ENCODE results near the gene OLFM4.
"Not testable (repeated sequence)": the region's sequence is repeated elsewhere in the genome, so short reads cannot be mapped to it uniquely, and the experiment has no call there.

The OLFM4 gene, protein sequence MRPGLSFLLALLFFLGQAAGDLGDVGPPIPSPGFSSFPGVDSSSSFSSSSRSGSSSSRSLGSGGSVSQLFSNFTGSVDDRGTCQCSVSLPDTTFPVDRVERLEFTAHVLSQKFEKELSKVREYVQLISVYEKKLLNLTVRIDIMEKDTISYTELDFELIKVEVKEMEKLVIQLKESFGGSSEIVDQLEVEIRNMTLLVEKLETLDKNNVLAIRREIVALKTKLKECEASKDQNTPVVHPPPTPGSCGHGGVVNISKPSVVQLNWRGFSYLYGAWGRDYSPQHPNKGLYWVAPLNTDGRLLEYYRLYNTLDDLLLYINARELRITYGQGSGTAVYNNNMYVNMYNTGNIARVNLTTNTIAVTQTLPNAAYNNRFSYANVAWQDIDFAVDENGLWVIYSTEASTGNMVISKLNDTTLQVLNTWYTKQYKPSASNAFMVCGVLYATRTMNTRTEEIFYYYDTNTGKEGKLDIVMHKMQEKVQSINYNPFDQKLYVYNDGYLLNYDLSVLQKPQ

DNA sequence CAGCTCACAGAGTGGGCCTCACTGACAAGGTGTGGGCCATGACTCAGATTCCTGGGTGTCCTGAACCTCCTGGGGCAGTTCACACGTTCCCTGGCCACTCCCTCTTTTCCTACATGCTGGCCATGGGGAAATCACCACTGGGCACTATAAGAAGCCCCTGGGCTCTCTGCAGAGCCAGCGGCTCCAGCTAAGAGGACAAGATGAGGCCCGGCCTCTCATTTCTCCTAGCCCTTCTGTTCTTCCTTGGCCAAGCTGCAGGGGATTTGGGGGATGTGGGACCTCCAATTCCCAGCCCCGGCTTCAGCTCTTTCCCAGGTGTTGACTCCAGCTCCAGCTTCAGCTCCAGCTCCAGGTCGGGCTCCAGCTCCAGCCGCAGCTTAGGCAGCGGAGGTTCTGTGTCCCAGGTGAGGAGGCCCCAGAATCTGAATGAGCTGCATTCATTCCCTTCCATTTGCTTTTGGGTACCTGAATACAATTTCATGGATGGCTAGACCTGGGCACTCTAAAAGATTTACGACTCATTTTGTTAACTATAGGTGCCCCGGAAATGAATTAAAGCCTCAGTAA is at the start of gene OLFM4:
OLFM4 (plus strand) TSS at position 177 of the 567 bp plus-strand sequence; CDS start at position 201, 24 bp downstream.
- DNase-seq, result no peak

DNA sequence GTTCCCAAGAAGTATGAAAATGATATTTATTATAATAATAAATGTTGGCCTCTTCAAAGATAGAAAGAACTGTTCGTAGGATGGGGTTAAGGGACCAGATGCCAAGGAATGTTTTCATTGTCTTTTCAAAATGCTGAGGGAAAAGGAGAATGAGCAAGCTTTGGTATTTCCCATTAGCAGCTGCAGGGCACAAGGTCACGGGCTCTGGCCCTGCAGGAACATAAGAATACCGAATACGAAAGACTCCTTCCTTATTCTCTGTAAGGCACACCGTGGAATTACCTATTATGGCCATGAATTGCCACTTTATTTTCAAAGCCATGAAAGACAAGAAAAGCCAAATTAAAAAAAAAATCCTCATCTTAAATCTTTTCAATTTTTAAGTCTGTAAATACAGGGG is 49.6 kb upstream of the OLFM4 start:
- peak; percentile 30 for DNase-seq

DNA sequence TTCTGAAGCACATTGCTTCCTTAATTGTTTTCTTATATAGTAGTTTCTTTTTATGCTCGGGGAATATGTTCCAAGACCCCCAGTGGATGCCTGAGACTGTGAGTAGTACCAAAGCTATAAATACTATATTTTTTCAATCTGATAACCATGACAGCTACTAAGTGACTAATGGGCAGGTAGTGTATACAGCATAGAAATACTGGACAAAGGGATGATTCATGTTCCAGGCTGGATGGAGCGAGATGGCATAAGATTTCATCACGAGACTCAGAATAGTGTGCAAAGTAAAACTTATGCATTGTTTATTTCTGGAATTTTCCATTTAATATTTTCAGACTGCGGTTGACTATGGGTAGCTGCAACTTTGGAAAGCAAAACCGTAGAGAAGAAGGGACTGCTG is 47.9 kb upstream of the OLFM4 start:
- DNase-seq, result peak; percentile 31

DNA sequence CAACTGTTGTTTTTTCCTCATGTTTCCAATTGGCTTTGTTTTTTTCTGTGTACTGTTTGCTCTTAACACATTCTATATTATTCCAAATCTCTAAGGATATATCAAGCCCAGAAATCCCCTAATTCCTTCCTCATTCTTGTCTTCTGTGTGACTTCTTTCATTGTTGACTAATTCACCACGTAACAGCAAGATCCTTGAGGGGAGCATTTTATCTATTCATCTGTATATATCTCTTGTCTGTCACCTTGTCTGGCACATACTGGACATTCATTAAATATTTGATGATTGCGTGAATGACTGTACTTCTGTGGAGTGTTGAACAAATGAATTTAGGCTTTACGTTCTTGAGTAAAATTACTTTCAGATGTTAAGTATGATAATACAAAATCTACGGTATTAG is 44.8 kb upstream of the OLFM4 start:
- peak; percentile 28 for DNase-seq

DNA sequence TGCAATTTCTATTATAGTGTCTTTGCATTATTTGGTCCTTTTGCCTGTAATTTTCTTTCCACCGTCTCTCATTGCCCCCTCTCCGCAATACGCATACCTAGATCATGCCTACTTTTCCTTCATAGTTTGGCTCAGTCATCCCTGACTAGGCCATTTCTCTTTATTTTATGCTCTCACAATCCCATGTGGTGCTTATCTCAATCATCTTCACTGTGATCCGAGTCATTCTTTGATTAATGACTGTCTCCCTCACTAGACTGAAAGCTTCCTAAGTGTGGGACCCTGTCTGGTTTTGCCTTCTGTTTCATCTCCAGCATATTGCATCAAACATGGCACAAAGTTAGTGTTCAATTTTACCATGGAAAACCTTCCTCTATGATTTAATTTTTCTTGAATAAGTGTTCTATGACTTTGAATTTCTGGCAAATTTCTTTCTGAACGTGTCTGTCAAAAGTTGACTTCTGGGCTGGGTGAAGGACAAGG is 43.7 kb upstream of the OLFM4 start:
- DNase-seq, result no peak

DNA sequence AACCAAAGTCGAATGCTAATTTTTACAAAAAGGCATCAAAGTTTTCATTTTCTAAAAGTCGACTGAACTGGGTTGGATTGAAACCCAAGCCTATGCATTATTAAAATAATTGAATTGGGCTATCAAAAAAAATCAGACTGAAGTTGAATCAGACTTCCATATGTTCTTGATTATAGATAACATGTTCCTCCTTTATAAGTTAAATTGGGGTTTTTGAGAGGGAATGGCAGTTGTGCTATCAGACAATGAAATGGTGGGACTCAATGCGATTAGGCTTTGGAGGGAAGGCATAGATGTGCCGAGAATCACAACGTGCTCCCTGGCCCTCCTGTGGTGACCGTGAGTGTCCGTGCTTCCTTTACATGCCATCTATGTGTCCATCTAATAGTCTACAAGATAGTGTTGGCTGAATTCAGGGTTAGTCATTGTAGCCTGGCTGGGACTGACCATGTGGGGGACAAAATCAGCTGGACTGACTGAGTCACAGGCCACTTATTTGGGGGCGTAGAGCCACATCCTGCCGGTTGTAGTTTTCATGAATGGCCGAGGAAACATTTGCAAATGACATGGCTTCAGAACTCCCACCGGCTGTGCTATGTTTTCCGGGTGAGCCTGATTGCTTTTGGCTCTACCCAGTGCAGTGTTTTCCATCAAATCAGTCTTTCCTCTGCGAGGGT is 37.1 kb upstream of the OLFM4 start:
- peak; percentile 4 for DNase-seq

DNA sequence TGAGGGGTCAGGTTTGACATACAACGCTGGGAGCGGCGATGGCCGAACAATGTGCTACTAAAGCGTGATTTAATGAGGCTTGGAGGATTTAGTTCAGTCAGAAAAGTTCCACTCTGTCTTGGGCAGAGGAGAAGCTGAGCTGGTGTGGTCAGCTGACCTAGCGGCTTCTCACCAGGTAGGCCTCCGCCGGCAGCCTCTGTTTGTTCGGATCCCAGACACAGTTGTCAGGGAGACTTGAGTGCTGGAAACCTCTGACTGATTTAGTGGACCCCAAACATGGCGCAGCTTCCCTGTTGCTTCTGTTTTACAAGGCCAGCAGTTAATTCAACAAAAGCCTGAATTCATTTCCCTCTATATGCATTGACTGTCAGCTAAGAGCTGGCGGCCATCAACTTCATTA is 36.5 kb upstream of the OLFM4 start:
- no peak for DNase-seq

DNA sequence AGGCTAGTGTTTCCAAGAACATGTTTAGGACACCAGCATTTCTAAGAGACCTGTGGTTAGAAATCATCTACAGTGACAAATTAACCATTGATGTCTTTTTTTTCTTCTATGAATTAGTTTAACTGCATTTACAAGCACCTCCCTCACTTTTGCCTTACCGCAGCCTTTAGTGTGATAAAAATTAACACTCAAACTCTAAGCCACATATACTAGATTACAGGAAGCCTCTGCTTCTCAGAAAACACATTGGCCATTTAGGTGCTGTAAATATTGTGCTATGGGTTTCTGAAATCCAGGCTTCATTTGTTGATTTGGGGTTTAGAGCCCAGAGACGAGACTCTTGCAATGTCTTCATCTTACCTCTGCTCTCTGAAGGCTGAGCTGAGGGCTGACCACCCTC is 34.6 kb upstream of the OLFM4 start:
- DNase-seq, result no peak

DNA sequence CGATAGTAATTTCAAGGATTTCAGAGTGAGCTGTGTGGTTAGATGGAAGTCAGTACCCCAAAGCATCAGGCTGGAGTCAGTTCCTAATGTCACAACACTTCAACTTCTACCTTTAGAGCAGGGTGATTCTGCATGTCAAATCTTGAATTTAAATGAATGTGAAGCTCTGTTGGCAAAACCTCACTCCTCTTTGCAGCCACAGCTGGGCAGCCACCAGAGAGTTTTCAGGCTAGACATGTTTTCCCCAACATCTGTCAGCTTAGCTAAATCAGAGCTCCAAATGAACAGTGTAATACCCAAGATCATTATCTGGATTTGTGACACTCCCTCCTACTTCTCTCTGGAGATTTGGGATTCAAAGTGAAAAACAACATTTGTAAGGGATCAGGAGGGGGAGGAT is 33.7 kb upstream of the OLFM4 start:
- DNase-seq, result no peak

DNA sequence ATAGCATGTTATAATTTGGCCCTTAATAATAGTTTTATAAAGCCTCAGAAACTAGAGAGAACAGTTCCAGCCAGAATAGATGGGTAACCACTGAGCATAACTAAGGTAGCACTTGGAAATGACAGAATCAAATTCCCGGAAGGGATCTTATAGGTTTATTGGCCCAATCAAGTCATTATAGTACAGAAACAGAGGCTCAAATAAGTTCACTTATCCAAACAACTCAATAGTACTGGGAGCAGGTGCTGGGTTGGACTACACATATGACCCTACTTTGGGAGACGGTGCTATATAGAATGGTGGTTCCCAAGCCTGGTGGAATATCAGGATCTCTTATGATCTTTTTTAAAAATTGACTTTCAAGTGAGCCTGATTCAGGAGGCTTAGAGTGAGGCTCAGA is 32.7 kb upstream of the OLFM4 start:
- no peak for DNase-seq

DNA sequence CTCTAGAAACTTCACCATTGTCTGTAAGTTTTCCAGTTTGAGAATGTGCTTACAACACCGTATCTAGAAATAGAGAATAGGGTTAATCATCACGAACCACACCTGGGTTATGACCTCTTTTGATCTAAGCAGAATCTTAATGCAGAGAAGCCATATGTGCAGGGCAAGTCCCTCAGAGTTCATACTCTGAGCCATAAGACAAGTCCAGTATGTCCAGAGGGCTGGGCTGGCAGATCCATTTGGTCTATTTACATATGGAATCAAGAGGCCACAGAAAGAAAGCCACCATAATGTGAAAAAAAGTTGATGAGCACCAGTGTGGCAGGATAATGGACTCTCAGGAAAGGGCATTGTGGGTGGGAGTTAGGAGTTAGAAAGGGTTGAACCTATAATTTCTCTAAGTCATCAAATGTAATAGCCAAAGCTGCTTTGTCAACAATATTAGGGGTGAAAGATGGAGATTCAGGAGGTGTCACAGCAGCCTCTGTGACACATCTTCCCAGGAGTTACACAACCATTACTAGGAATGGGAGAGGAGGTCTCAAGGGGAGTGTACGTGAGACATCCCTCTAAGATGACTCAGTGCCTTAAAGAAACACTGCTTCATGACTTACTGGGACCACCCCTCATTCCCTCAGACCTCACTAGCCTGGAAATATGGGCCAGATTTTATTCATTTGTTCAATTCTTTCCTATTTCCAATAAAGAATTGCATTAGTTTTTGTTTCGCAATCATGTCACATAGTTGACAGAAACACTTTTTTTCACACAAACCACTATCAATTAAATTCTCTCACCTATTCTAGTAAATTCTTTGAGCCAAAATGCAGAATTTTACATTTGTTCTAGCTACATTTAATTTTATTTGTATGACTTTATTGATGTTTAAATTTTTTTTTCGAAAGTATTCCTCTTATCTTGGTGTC is 30.4 kb upstream of the OLFM4 start:
- DNase-seq, result no peak

DNA sequence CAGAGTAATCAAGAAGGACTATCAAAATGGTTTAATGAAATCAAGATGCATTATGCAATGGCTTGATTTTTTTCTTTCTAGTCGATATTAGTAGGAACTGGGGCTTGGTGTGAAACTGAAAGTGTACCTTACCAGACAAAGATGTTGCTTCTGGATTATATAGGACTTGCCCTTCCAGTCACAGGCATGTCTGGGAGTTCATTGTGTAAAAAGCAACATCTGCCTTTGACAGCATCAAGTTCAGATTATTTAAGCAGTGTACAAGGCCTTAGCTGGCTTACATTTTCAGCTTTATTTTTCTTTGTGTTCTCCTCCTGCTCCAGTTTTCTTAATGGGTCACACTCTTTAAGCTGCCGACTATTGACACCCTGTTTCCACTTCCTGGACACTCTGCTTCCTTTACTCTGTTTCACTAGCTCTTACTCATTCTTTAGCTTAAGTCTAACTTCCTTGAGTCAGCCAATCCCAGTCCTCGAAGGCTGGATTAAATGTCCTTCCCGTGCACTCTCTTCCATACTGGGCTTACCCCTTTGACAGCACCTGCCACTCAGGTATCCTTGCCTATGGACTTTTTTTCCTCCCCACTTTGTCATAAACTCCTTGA is 29.4 kb upstream of the OLFM4 start:
- no peak for DNase-seq

DNA sequence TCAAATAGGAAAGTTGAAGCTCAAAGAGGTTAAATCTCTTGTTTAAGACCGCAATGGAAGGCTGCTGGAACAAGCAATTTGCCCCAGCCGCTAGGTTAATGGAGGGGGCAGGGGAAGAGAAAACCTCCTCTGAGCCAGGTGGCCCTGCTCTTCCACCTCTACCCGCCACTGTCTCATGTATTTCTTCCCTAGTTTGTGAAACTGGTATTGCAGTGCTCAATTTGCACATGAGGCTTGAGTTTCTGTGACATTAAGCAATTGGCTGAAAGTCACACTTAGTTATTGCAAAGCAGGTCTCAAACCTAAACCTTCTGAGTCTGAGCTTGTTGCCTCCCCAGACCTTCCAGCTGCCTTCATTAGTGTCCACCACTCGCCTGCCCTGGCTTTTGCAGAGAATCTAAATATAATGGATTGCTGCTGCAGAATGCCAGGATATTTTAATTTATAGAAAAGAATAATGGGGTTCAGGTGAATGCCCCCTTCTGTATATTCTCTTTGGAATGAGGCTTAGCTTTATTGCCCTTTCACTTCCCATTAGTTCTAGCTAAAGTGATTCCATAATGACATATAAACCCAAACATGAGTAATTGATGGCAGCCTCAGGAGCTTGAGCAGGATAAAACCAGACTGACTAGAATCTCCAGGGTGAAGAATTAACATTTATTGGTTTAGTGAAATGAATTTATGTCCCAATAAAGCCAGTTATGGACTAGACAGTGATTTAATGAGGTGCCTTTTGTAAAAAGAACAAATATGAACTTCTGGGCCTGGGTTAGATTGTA is 27.0 kb upstream of the OLFM4 start:
- DNase-seq, result no peak

DNA sequence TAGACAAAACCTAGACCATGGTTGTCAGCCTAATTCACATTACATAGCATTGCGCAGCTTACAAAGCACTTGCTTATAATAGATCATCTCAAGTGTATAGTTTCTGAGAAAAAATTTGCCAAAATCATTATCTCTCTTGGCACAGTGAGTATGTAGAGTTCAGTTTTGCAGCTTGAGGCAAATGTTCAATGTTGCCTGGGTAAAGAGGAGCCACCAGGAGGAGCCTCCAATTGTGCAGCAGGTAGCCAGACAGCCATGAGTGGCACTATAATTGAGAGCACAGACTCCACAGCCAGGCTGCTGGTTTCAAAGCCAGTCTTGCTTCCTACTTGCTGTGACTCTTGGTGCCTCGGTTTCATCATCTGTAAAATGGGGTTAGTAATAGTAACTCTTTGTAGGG is 24.0 kb upstream of the OLFM4 start:
- DNase-seq, result no peak

DNA sequence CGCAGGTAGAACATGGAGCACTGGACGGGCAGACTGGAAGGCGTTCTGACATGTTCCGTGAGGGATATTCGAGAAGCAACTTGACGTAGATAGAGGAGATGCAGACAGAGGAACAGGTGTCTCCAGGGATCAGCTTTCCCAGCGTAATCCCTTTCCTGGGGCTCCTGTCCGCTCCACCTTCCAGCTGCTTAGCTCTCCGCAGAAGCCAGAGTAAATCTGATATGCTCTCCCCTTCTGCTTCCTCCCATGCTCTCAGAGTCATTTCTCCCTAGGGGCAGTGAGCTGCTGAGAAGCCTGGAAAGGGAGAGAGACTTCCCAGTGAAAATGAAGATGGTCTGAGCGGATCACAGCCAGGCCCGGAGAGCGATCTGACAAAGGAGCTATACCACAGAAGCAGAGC is 23.0 kb upstream of the OLFM4 start:
- DNase-seq, result no peak

DNA sequence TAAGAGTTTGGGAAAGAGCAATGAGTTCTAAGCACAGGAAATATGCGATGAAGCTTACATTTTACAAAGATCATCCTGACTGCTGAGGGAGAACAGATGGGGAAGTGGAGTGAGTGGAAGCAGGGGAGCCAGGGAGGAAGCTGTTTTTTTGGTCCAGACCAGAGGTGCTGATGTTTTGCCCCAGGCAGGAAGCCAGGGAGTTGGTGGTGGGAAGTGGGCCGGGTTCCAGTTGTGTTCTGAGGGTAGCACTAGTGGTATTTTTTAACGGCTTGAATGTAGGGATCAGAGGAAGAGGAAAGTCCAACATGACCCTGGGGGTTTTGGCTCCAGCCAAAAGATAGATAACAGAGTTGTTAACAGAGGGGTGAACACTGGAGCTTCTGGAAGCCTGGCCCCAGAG is 20.7 kb upstream of the OLFM4 start:
- no peak for DNase-seq

DNA sequence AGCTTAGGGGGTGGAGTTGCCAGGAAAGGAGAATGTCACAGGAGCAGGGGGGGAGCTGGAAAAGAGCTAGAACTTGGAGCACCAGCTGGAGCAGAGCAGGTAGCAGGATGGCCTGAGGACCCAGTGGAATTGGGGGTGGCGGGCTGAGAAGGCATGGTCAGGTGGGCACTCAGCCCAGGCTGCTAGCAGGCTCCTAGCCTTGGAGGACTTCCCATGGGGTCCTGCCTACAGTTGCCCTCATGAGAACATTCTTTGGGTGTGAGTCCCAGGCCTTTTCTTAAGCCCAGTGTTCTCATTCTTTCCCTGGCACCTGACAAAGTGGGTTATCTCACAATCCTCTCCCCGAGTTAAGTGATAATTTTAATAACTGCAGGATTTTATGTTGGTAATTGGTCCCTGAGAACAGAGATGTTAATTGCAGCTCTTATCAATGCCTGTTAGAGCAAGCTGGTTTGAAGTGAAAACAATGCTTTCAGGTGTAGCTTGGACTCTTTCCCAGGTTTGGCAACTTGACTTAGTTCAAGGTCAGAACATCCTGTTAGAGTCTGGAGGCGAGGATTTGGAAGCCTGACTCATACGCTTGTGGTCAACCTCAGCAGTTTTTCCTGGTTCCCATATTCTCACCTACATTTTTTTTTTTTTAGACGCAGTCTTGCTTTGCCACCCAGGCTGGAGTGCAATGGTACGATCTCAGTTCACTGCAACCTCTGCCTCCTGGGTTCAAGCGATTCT is 18.1 kb upstream of the OLFM4 start:
- DNase-seq, result no peak

DNA sequence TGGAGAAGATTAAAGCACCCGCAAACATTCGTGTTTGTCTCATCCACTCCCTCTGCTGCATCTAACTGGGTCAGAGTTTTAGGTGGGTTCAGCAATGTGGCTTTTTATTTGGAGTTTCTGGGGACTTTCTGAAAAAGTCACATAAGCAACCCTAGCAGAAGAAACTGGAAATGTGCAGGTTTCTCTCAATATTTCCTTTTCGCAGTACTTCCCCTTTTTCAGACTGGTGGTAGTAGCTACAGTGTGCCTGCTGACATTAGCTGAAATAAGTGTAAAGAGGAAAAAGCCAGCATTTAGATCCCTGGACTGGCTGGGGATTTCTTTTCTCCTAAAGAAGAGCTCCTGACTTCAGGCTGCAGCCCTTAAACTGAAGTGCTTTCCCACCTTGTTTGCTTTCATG is 15.9 kb upstream of the OLFM4 start:
- no peak for DNase-seq

DNA sequence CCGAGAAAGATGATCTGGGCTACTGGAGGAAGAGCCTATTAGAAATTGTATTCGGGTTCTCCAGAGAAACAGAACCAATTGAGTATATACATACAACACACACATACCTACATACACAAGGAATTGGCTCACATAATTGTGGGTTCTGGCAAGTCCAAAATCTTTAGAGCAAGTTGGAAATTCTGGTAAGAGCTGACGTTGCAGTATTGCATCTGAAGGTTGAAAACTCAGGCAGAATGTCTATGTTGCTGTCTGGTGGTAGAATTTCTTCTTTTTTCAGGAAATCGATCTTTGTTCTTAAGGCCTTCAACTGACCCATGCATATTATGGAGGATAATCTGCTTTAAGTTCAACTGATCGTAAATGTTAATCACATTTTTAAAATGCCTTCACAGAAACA is 15.5 kb upstream of the OLFM4 start:
- no peak for DNase-seq

DNA sequence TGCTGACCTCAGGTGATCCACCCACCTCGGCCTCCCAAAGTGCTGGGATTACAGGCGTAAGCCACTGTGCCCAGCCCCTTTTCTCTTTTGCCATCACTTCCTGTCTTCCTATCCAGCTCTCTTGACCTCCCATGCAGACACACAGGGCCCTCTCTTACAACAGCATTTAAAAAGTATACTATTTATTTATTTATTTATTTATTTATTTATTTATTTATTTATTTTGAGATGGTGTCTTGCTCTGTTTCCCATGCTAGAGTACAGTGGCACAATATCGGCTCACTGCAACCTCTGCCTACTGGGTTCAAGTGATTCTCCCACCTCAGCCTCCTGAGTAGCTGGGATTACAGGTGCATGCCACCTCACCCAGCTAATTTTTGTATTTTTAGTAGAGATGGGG is 14.6 kb upstream of the OLFM4 start:
- not testable (repeated sequence) for DNase-seq

Measured in EL (cell line).